Heart right ventricle (tissue), 16 donors: ENCODE measurements around the gene STK35. TPM values are rescaled to one million over a fixed set of nuclear protein-coding genes. Genes with fewer than 3 reads are reported as not detected.

Experiments used
- ATAC-seq, 8 donors: fragments of 200-7000 bp; cut with Tn5 transposase; one replicate each; pipeline ENCODE4 v1.9.1; 2020; ENCODE audit warnings: mild to moderate bottlenecking in 8 of 8, moderate library complexity in 8 of 8, moderate number of reproducible peaks in 1 of 8
- DNase-seq, 2 donors: peaks; one replicate each; pipeline ENCODE4 v3.0.0-alpha.2; 2020
- H3K27ac ChIP-seq, 10 donors: fragments of 200-600 bp; sonication (generic) in 2 of 10; one replicate each; pipeline versions ENCODE4 v1.5.0 to v1.8.0; 2020 to 2022; ENCODE audit warnings: mild to moderate bottlenecking in 3 of 10
- H3K27me3 ChIP-seq, 7 donors: fragments of 200-600 bp; one replicate each; pipeline ENCODE4 v1.8.0; 2021 to 2022; ENCODE audit warnings: mild to moderate bottlenecking in 2 of 7
- H3K36me3 ChIP-seq, 9 donors: fragments of 200-600 bp; sonication (generic) in 1 of 9; one replicate each; pipeline versions ENCODE4 v1.5.0 to v1.8.0; 2020 to 2022; ENCODE audit warnings: mild to moderate bottlenecking in 2 of 9
- H3K4me1 ChIP-seq, 9 donors: fragments of 200-600 bp; sonication (generic) in 1 of 9; one replicate each; pipeline versions ENCODE4 v1.5.0 to v1.8.0; 2020 to 2022; ENCODE audit warnings: mild to moderate bottlenecking in 4 of 9
- H3K4me3 ChIP-seq, 10 donors: fragments of 200-600 bp; sonication (generic) in 2 of 10; one replicate each; pipeline versions ENCODE4 v1.5.0 to v1.8.0; 2020 to 2022; ENCODE audit warnings: mild to moderate bottlenecking in 7 of 10, moderate library complexity in 2 of 10
- H3K9me3 ChIP-seq, 11 donors: fragments of 200-600 bp in 10 of 11; sonication (generic) in 2 of 11; one replicate each; pipeline versions ENCODE4 v1.5.0 to v1.8.0; 2013 to 2022; ENCODE audit warnings: mild to moderate bottlenecking in 2 of 11, control low read depth in 1 of 11, moderate library complexity in 1 of 11
- CTCF ChIP-seq, 9 donors: fragments of 200-600 bp; sonication (generic) in 2 of 9; IDR thresholded peaks; one replicate each; pipeline versions ENCODE4 v1.5.0 to v1.8.0; 2021 to 2022; ENCODE audit warnings: antibody characterized with exemption in 9 of 9, mild to moderate bottlenecking in 5 of 9, moderate library complexity in 1 of 9
- WGBS, 2 donors: extraction: QIAGEN DNeasy Blood & Tissue Kit; methylation state at CpG; one replicate each; pipeline ENCODE4 v1.1.7; 2013; ENCODE audit warnings: inconsistent platforms in 1 of 2; 5-methylcytosine and 5-hydroxymethylcytosine counted together
- intact Hi-C, 10 donors: fragments of 100-400 bp; cut with DNase I; formaldehyde crosslinking; loops; one replicate each; pipeline versions ENCODE4 v1.11.1 to v1.14.2; 2022
- polyA plus RNA-seq, 2 donors: library from polyadenylated mRNA; stranded (reverse); fragments of 200-250 nt; gene quantifications; one replicate each; pipeline ENCODE4 v1.2.3, GENCODE V29; 2013
- total RNA-seq, 10 donors: library from RNA; stranded (reverse); fragmentation: NEBNext Ultra II Directional in 3 of 10; extraction: Animal tissue kit (Norgen Biotek cat#: 25700) in 3 of 10; gene quantifications; one replicate each; pipeline versions ENCODE4 v1.2.1 to v1.2.4, GENCODE V29; 2021 to 2023
- donor health status: Arrhythmogenic right ventricular cardiomyopathy.
- donor health status: ischemic (EF 13 %, LVEDD 7.1; RV severe dilation, severe dysfunction).
- donor health status: healthy with polysubstance abuse.
- donor health status: DM: no; HTN: yes; CAD: no.
- donor health status: DM: no; HTN: no; CAD: no.
- donor health status: ischemic (EF 25% LVEDD 6.9; RV normal size, moderate dysfunction).
- donor health status: ischemic (EF 25% LVEDD 5.7; RV mildly dilated, moderate dysfunction).
- donor health status: healthy.
- donor health status: DM: yes; HTN: yes; CAD: no.
- donor health status: Ischemic cardiomyopathy.
- donor health status: ischemic (EF 35%, LVEDD 5.7; RV mildly dilated, moderate dysfunction).
- donor health status: nonischemic (EF 11% LVEDD 7.7; RV severe dilation, severe dysfunction).
- donor health status: DM: yes; HTN: yes; CAD: no.
- donor health status: PGD.
- donor health status: ischemic (EF 29% LVEDD 5.4; RV normal size, mild dysfunction).
- donor health status: nonischemic (EF 23%, LVEDD 6.1; RV moderate dilation, normal function).

Gene STK35
- total and polyA plus RNA-seq, 12 donors = 5.4 to 17.2 (median 12.6) TPM

- H3K36me3 ChIP-seq = peaks cover 0 to 21% (median 0%) of the 10 kb centered on the region in 9 donors
- peak overlapping the region in 8 of 10 donors; percentile 97 to 100 (median 100) for H3K27ac ChIP-seq
- DNase-seq (no peak), ATAC-seq (no peak)
- intact Hi-C loops = loop anchor here in 6 of 10 donors (5.0 to 10.0 kb wide), 7 partner anchors 38 to 371 kb away; partner anchors contain the start of genes SIRPA (in 1 of the 6) and SNRPB (in 1 of the 6)
- H3K9me3 ChIP-seq = no peaks in the 10 kb centered on the region
- WGBS, 2 donors = 27 to 36% methylated on average over 8 of the region's 8 CpGs
- H3K4me3 ChIP-seq = peak overlapping the region; percentile 67 to 98 (median 92)
- peaks cover 12 to 67% (median 62%) of the 10 kb centered on the region in 9 donors for H3K4me1 ChIP-seq
- TF ChIP-seq CTCF (IDR thresholded peaks at IDR 0.05) = no peak
- H3K27me3 ChIP-seq = no peaks in the 10 kb centered on the region
These were observed 2.6 kb downstream of the STK35 start for GRCh38 chr20:2104236-2104635.

GRCh38 chr20:2108498-2108897 lies 6.9 kb downstream of the STK35 start:
- intact Hi-C loops = loop anchor here in 5 of 10 donors (5.0 to 10.0 kb wide), 7 partner anchors 34 to 366 kb away; partner anchors contain the start of genes SIRPA (in 1 of the 5) and SNRPB (in 1 of the 5)
- ATAC-seq = no peak
- DNase-seq = no peak
- no peak overlapping the region for H3K4me3 ChIP-seq
- 81 to 94% methylated on average over 3 of the region's 3 CpGs for WGBS, 2 donors
- H3K9me3 ChIP-seq = no peaks in the 10 kb centered on the region
- no peak for TF ChIP-seq CTCF (IDR thresholded peaks at IDR 0.05)
- peaks cover 13 to 100% (median 91%) of the 10 kb centered on the region in 9 donors for H3K4me1 ChIP-seq
- H3K27ac ChIP-seq = peak overlapping the region in 9 of 10 donors; percentile 32 to 83 (median 71)
- peaks cover 0 to 27% (median 0%) of the 10 kb centered on the region in 9 donors for H3K36me3 ChIP-seq
- H3K27me3 ChIP-seq = no peaks in the 10 kb centered on the region

GRCh38 chr20:2108987-2109386 lies 7.4 kb downstream of the STK35 start:
- intact Hi-C loops = loop anchor here in 5 of 10 donors (5.0 to 10.0 kb wide), 7 partner anchors 33 to 366 kb away; partner anchors contain the start of genes SIRPA (in 1 of the 5) and SNRPB (in 1 of the 5)
- Histone ChIP-seq H3K36me3 (peaks cover 0 to 31% (median 0%) of the 10 kb centered on the region in 9 donors), H3K4me1 (peaks cover 13 to 100% (median 94%) of the 10 kb centered on the region in 9 donors), H3K27ac (peak overlapping the region; percentile 32 to 83 (median 69)), H3K9me3 (no peaks in the 10 kb centered on the region), H3K4me3 (no peak overlapping the region), H3K27me3 (no peaks in the 10 kb centered on the region)
- no peak for DNase-seq
- no peak for TF ChIP-seq CTCF (IDR thresholded peaks at IDR 0.05)
- peak; percentile 9 to 53 (median 36) for ATAC-seq
- 69 to 75% methylated on average over 4 of the region's 4 CpGs for WGBS, 2 donors

GRCh38 chr20:2109425-2110210 lies 8.0 kb downstream of the STK35 start:
- H3K36me3 ChIP-seq = peaks cover 0 to 32% (median 0%) of the 10 kb centered on the region in 9 donors
- H3K27me3 ChIP-seq = no peaks in the 10 kb centered on the region
- ATAC-seq (peak; percentile 43 to 87 (median 76)), DNase-seq (peak; percentile 67 to 72)
- no peaks in the 10 kb centered on the region for H3K9me3 ChIP-seq
- peak overlapping the region; percentile 32 to 83 (median 69) for H3K27ac ChIP-seq
- no peak for TF ChIP-seq CTCF (IDR thresholded peaks at IDR 0.05)
- H3K4me1 ChIP-seq = peaks cover 10 to 100% (median 94%) of the 10 kb centered on the region in 9 donors
- intact Hi-C loops = loop anchor here in 5 of 10 donors (5.0 to 10.0 kb wide), 7 partner anchors 33 to 365 kb away; partner anchors contain the start of genes SIRPA (in 1 of the 5) and SNRPB (in 1 of the 5)
- H3K4me3 ChIP-seq = no peak overlapping the region
- 33% methylated on average over 6 of the region's 6 CpGs for WGBS, 2 donors
